Esophagus squamous epithelium (tissue), 4 donors: ENCODE measurements around the gene RBM19.

Experiments
- CTCF ChIP-seq, 6 experiments: fragments of 450-650 bp in 4 of 6; fragments of 200-600 bp in 2 of 6; sonication (generic) in 2 of 6; IDR thresholded peaks; one replicate each; pipeline ENCODE4 v1.5.1; 2016 to 2019; ENCODE audit warnings: antibody characterized with exemption in 6 of 6, mild to moderate bottlenecking in 4 of 6, moderate library complexity in 4 of 6
- POLR2A ChIP-seq, 4 donors: fragments of 450-650 bp; IDR thresholded peaks; one replicate each; pipeline ENCODE4 v1.6.1; 2017; ENCODE audit warnings: antibody characterized with exemption in 4 of 4, mild to moderate bottlenecking in 4 of 4, moderate library complexity in 3 of 4

- no peak for TF ChIP-seq CTCF (IDR thresholded peaks at IDR 0.05)
- TF ChIP-seq POLR2A (IDR thresholded peaks at IDR 0.05): no peak
Observed at GRCh38 chr12:114011711-114012110, 45.6 kb upstream of the RBM19 start.
